GM21737 (cell line): ENCODE measurements around the gene POU3F1.

Experiments
- ATAC-seq: cut with Tn5 transposase; IDR thresholded peaks from one replicate; pipeline ENCODE4 v1.9.1; 2021; ENCODE audit warnings: mild to moderate bottlenecking, moderate library complexity; ENCODE audit not compliant: unreplicated experiment

The POU3F1 gene

DNA sequence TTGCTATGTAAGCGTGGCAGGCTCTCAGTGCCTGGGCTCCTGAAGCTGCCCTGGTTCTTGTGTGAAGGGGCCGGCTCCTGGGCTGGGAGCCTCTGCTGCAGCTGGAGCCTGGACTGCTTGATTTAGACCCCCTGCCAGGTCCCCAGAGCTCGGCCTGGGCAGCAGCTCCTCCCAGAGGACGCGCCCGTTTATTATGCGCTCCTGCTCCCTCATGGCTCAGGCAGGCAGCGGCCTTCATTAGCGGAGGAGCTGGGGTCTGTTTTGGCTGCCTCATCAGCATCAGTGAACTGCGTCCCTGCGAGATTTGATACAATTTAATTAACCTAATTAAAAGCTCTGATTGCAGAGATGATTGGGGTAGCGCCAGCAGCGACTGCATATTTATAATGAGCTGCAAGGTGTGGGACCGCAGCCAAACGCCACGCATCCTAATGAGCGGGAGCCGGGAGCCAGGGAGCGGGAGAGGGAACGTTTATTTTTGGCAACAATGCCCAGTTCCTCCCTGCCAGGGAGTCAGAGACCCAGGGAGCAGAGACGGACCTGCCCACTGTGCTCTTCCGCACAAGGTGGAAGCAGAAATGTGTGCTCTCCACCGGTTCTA lies 17.4 kb downstream of the POU3F1 start:
- ATAC-seq = no peak

DNA sequence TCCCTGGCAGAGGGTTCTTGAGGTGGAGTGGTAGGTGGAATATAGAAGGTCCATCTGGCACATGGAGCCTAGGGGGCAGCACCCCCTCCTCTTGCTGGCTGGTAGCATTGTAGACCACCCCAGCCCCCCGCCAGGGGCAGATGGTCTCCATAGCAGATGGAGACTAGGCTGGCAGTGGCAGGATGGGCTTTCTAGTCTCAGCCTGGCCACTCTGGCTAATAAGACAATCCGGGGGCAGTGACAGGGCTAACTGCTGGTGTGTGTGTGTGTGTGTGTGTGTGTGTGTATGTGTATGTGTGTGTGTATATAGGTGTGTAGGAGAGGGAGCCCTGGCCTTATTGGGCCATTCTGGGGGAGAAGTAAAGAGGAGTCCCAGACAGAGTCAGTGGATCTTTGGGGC lies 17.9 kb downstream of the POU3F1 start:
- no peak for ATAC-seq

DNA sequence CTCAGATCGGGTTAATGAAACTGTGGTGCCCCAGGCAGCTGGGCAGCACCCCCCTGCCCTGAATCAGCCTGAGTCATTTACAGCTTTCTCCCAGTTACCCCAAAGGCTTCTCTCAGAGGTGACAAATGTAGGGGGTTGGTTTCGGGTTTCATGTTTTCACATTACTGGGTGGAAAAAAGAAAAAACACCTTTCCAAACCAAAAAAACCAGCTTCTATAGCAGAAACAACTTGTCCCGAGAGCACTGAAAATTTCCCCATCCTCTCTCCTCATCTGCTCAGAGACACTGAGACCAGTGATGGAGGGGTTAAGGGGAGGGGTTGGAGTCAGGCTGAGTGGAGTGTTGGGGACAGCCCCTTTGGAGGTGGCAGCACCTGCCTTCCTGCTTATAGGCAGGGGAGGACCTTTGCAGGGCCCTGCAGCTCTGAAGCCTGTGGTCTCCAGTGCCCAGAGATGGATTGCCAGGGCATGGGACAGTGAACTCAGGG lies 18.4 kb downstream of the POU3F1 start:
- peak; percentile 67 for ATAC-seq

DNA sequence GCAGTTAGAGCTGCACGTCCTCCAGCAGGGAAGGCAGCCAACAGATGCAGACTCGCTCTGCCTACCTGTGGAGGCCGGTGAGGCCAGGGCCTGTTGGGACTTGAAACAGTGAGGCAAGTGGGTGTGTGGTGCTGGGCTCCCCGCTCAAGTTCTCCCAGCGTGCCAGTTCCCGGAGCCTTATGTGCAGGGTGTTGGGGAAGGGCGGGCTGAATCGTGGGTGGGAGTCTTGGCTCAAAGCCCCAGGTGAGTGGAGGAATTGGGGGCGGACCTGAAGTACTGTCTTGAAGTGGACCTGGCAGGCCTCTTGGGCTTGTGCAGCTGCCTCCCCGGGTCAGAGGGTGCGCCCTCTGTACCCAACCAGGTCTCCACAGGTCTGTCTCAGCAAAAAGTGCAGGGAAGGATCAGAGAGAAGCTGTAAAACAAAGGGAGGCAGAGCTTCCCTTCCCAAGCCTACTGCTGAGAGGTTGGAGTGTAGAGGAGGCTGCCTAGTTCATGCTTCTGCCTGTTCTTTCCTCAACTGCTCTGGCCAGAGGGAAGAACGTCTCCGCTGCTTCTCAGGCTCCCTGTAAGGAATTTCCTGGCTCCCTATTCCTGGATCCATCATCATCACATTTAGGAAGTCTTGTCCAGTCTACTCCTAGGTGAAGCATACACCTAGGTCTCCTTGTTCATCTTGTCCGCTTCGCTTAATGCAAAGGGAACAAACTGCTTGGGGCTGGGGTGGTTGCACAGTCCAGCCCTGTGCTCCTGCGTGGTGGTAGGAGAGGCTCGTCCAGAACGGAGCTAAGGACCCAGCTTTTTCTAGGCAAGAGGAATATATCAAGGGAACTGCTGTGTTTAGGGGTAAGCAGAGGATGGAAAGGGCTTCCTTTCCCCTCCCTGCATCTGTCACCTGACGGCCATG lies 19.1 kb downstream of the POU3F1 start:
- ATAC-seq = no peak

DNA sequence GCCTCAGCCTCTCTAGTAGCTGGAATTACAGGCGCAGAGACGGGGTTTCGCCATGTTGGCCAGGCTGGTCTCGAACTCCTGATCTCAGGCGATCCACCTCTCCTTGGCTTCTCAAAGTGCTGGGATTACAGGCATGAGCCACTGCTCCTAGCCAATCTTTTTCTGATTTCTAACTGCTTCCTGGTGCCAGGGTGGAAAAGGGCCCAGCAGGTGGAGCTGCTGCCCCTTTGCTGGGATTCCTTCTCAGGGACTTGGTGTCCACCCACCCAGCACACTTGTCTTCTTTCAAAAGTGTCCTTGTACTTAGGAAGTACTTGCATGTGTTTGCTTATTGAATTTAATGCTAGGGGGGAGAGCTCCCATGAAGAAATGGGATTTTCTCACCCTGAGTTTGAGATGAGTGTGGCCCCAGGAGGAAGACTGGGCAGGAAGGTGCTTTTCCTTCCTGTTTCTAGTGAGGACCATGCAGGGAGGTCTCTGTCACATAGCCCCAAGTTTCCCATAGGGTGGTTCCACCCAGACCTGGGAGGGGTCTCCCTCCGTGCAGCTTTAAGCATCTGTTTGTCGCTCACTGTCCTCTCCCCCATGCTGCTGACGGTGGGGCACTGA lies 19.9 kb downstream of the POU3F1 start:
- ATAC-seq = no peak

DNA sequence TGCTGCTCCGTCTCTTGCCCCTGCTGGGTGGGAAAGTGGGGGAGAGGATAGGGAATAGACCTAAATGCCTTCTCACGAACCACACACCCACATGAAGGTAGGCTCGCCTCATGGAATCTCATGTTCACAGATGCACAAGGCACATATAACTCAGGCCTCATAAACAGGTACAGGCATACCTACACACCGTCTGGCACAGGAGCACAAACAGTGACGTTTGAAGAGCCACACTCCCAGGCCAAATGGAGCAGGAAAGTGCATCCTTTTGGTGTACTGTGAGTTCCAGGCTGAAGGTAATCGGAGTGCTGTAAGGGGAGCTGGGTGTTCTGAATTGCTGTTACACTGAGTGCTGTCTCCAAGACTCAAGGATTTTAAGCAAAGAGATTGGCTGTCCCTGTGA lies 20.9 kb downstream of the POU3F1 start:
- no peak for ATAC-seq

DNA sequence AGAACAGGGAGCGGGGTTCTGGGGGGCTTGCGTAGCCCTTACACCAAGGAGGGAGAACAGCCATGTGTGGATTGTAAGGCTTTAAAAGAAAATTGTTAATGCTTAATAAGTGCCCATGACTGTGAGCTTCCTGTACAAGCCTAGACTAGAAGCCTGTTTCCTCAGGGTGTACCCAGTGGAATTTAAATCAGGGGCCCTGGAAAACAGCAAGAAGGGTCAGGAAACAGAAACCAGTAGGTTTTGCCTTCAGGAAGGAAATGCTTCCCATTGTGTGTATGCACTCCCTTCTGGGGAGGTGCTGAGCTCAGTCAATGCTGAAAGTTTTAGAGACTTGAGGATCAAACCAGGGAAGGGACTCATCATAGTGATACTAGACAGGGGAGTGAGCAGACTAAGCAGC lies 21.4 kb downstream of the POU3F1 start:
- ATAC-seq = no peak

DNA sequence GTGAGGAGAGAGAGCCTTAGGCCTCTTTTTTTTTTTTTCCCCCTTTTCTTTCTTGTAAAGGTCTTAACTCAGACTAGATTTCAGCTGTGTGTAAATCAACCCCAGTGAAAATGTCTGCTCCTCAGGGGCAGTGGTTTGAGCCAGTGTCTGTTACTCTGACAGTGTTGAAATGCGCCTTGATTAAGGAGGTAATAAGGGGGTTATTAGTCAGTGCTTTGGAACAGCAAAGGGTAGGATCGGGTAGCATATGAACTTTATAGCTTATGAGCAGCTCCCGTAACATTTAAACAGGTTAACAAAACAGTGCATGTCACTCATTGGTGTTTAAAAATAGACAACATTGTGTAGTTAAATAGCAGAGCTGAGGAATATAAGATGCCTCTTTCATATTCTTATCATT lies 23.8 kb downstream of the POU3F1 start:
- ATAC-seq = no peak

DNA sequence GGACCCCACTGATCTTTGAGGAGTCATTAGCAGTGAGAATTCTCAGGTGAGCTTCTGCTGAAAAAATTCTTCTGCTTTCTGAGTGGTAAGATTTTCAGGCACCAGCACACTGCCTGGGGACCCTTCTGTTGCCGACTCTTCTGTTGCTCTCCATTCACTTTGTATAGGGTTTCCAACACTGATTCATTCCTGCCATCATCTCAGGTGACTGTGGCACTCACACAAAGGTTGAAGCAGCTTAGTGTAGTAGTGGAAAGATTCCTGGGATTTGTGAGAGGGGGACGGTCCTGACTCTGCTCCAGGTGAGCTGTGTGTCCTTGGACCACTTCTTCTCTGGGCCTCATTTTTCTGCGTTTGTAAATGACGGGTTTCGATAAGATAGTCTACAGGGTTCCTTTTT lies 24.6 kb downstream of the POU3F1 start:
- no peak for ATAC-seq

DNA sequence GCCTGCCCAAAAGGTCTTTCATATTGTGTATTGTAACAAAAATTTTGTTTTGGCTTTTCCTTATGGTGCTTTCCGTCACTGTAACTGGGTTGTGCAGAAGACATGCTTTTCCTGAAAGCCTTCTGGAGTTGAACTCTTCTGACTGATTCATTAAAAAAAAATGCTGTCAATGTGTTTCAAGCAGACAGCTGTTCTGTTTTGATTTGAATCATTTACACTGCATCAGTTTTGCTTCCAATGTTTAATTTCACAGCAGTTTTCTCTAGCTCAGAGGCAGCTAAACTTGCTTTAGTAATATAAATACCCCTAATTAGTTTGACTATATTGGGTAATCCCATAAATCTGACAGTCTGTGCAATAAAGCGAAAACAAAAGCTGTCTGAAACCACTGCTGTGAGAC lies 26.2 kb downstream of the POU3F1 start:
- ATAC-seq = no peak

DNA sequence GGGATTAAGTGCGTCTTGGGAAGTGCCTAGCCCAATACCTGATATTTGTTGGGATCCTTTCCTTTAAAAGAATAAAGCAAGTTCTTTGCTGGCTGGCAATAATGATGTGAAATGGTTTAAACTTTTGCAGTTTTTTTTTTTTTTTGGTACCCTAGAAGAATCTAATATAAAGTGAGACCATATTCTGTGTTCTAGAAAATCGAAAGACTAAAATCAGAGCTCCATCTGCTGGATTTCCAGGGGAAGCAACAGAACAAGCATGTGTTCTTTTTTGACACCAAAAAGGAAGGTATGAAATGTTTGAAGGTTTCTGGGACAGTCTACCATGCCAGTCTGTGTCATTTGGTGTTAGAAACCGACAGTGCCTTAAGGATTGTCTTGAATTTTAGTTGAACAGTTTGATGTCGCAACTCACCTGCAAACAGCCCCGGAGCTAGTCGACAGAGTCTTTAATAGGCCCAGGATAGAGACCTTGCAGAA lies 27.7 kb downstream of the POU3F1 start:
- no peak for ATAC-seq

DNA sequence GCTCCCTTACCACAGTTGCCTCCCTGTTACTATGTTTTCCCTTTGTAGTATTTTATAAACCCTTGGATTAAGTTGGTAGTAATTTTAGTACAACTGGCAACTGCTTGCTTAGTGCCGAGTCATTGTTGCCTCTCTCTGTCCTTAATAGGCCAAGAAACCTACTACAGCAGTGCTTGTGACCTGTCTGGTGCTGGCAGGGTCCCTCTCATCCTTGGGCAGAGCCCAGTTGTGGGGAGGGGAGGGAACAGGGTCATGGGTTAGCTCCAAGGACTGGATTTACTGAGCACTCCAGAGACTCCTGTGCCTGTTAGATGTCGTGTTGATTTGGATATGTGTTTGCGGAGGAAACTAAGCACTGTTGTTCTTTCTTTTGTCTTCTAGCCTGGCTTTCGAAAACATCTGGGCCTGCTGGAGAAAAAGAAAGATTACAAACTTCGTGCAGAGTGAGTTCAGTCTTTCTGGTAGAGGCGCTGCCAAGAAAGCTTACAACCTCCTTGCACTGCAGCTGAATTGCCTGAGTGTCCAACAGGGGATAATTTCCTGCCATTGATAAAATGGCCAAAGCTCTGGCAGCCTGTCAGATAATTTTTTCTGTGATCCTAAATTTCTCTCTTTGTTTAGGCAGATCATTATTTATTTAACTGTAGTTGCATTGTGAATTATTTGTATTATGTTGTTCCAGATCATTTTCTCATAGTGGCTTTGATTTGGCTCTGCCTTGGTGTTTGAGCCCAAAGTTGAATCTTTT lies 30.4 kb downstream of the POU3F1 start:
- ATAC-seq = no peak

DNA sequence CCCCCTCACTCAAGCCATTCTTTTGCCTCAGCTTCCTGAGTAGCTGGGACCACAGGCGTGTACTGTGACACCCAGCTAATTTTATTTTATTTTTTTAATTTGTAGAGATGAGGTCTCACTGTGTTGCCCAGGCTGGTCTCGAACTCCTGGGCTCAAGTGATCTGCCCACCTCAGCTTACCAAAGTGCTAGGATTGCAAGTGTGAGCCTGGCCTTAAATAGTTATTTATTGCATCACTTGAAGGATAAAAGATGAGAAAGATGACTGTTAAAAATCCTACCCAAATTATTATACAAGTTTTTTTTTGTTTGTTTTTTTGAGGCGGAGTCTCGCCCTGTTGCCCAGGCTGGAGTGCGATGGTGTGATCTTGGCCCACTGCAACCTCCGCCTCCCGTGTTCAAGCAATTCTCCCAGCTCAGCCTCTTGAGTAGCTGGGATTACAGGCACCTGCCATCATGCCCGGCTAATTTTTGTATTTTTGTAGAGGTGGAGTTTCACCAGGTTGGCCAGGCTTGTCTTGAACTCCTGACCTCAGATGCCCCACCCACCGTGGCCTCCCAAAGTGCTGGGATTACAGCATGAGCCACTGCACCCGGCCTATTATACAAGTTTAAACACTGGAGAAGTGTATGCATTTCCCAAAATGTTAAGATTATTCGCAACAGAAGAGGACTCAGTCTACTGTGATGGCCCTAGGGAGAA lies 31.7 kb downstream of the POU3F1 start:
- ATAC-seq = no peak

DNA sequence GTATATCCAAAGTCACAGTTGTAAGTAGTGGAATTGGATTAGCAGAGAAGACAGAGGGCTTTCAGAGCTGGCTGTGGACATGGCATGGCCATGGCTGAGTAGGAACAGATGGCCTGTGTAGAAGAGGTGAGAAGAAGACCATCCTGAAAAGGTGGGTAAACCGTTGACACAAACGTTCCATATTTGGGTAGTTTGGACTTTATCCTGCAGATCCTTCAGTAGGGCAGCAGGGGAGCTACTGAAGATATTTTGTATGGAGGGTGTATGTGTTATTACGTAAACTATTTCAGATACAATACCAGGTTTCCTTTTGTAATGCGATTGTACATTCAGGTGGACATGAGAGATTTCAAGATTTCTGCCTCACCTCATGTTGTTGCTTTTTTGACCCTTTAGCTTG lies 32.4 kb downstream of the POU3F1 start:
- no peak for ATAC-seq

DNA sequence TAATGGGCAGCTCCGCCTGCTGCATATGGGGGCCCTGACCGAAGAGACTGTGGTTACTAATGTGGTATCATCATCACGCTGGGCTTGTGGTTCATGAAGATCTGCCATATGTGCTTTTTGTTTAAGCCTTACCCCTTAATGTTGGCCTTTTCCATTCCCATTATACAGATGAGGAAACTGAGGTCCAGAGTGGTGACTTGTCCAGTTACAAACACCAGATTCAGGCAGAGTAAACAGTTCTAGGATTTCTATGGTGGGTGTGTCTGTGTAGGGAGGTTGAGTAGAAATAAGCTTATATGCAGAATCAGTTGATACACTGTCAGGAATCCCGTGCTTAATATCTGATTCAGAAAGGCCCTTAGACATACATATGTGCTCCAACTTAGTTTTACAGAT lies 33.4 kb downstream of the POU3F1 start:
- no peak for ATAC-seq

DNA sequence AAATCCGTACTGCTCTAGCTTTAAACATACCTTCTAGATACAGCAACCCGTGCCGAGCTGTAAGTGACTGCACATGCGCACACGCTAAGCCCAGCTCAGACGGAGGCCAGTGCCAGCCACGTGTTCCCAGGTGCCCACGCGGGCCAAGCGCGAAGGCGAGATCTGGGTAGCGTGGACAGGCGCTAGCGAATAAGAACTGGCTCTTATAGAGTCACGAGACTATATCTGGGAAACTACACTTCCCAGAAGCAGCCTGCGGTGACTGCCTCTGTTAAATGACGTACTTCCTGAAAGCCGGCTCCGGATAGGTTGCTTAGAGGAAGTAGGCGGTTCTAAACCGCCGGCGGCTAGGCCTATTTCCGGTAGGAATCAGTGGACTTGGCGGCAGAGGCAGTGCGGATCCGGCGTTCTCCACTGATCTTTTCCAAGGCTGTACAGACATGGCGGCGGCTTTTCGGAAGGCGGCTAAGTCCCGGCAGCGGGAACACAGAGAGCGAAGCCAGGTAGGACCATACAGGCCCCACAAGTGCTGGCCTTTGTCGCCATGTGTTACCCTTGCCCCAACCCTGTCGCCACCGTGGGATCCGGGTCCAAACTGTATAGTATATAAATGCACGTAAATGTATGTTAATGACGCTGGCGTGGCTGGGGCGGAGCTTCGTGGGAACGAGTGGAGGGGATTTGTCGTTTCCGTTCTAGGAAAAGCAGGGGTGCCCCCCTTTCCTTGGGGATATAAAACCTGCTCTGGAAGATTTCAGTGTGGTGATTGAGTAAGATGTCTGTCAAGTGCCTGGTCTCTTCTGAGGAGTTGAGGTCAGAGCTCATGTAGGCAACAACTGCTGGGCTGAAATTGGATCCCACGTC lies 34.0 kb downstream of the POU3F1 start, which contains the start of gene UTP11:
UTP11 (plus strand) TSS at position 372 of the 864 bp plus-strand sequence; CDS start at position 441, 69 bp downstream.
- peak; percentile 88 for ATAC-seq

DNA sequence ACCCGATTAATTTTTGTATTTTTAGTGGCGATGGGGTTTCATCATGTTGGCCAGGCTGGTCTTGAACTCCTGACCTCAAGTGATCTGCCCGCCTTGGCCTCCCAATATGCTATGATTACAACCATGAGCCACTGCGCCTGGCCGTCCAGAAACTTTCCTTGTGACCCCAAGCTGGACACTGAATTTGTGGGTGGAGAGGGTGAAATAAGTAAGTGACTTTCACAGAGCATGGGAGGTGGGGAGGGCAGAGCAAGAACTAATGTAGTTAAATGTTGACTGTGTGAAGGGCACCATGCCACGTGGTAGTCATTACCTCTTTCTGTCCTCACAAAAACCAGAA lies 36.8 kb downstream of the POU3F1 start:
- no peak for ATAC-seq

DNA sequence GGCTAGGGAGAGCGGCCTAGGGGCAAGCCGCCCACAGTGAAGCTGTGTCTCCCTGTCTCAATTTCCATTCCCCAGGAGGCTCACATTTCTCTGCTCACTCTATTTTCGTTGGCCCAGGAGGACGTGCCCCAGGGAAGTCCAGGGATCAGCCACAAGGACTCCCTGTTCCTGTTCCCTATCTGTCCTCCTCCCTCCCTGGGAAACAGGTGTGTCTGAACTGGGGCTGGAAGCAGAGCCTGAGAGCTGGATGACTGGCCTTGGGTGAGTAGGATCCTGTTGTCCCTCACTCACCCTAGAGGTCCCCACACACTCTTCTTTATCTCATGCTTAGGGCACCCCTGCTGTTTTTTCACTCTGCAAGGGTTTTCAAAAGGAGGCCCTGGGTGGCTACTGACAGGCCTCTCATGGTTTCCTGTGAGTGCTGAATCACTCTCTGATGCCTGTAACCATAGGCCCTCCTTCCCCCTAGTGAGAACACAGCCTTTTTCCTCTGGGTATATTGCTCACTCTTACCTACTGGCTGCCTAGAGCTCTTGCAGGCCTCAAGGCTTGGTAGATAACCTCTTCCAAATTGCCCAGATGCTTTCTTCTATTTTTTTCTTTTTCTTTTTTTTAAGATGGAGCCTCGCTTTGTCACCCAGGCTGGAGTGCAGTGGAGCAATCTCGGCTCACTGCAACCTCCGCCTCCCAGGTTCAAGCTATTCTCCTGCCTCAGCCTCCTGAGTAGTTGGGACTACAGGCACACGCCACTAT lies 37.3 kb downstream of the POU3F1 start:
- no peak for ATAC-seq
